ENCODE results near the gene VAMP1. TPM values are rescaled to one million over a fixed set of nuclear protein-coding genes. Genes with fewer than 3 reads are reported as not detected.
A peak's percentile ranks its signal among the peaks of the same experiment; 100 is the strongest.

VAMP1 gene
- total RNA-seq, 2 donors from 2014 or later: 2.9 to 5.9 TPM

DNA sequence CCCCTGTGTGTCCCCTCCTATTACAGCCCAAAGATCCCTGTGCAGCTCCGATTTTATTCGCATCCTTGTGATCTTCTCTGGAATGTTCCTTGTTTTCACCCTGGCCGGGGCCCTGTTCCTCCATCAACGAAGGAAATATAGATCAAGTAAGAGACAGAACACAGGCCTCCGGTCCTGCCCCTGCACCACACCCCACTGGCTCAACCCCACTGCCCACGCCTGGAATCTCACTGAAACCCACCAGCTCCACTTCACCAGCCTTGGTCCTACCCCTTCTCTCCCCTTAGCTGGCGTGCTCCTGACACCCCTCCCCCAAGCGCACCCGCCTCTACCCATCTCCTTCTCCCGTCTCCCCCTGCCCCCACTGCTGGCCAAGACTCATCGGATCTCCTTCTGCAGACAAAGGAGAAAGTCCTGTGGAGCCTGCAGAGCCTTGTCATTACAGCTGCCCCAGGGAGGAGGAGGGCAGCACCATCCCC lies 19.6 kb downstream of the VAMP1 start:
- WGBS, 2 donors: 23 to 24% methylated on average over 11 of the region's 11 CpGs
- Histone ChIP-seq H3K4me3 (peak overlapping the region; percentile 24 to 49), H3K27me3 (no peaks in the 10 kb centered on the region), H3K9me3 (no peaks in the 10 kb centered on the region), H3K4me1 (peaks cover 28% of the 10 kb centered on the region), H3K36me3 (replicated peaks in 1 of 2; ENCODE audit: insufficient read depth in 1 of 2, low read depth in 2 of 2) (peaks cover 0 to 3% of the 10 kb centered on the region in 2 donors), H3K27ac (peak overlapping the region; percentile 92 to 96 (median 94))
- ATAC-seq (no peak), DNase-seq (peak in 2 of 4 donors; percentile 24 to 28)
- intact Hi-C loops (cut with DNase I): no loop called here
- TF ChIP-seq POLR2A (IDR thresholded peaks at IDR 0.05) (no peak), CTCF (IDR thresholded peaks at IDR 0.05) (no peak)

GRCh38 chr12:6450091-6450868 lies 20.2 kb downstream of the VAMP1 start:
- no peak for DNase-seq
- Histone ChIP-seq H3K9me3 (no peaks in the 10 kb centered on the region), H3K27me3 (no peaks in the 10 kb centered on the region), H3K27ac (peak overlapping the region in 1 of 4 donors; percentile 96), H3K4me3 (no peak overlapping the region), H3K36me3 (replicated peaks in 1 of 2; ENCODE audit: insufficient read depth in 1 of 2, low read depth in 2 of 2) (peaks cover 0 to 3% of the 10 kb centered on the region in 2 donors), H3K4me1 (peaks cover 28% of the 10 kb centered on the region)
- WGBS, 2 donors: 79 to 80% methylated on average over 16 of the region's 16 CpGs
- TF ChIP-seq CTCF (IDR thresholded peaks at IDR 0.05): no peak
- TF ChIP-seq POLR2A (IDR thresholded peaks at IDR 0.05): no peak
- ATAC-seq: no peak
- intact Hi-C loops (cut with DNase I): no loop called here

DNA sequence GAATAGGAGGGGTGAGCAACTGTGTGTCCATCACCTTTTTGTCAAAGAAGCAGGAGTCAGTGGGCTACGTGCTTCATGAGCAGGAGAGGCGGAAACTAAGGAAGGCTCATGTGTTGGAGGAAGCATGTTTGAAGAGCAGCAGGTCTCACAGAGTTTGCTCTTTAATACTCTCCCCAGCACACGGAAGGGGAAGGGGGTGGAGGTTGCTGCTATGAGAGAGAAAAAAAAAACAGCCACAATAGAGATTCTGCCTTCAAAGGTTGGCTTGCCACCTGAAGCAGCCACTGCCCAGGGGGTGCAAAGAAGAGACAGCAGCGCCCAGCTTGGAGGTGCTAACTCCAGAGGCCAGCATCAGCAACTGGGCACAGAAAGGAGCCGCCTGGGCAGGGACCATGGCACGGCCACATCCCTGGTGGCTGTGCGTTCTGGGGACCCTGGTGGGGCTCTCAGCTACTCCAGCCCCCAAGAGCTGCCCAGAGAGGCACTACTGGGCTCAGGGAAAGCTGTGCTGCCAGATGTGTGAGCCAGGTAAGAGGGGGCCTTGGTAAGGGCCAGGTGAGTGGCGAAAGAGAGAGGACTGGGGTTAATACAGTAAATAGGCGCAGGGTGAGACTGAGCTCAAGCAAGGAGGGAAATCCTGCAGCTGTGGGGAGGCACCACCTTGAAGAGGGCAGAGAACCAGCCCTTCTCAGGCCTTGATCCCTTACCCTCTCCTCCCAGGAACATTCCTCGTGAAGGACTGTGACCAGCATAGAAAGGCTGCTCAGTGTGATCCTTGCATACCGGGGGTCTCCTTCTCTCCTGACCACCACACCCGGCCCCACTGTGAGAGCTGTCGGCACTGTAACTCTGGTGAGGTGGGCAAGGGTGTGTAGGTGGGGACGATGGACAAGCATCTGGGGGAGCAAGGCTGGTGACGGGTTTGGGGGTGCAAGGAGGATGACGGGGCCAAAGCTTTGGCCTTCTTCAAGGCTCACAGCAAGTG lies 25.5 kb downstream of the VAMP1 start, which contains the start of gene CD27:
CD27 (plus strand) TSS at position 252 of the 985 bp plus-strand sequence; CDS start at position 393, 141 bp downstream.
- H3K27ac ChIP-seq: no peak within 1 kb of the TSS
- H3K4me3 ChIP-seq: no peak within 1 kb of the TSS
- intact Hi-C loops (cut with DNase I): no loop called here
- no peak for ATAC-seq
- H3K4me1 ChIP-seq: peaks cover 1% of the 10 kb centered on the region
- no peaks in the 10 kb centered on the region for H3K27me3 ChIP-seq
- no peaks in the 10 kb centered on the region for H3K36me3 ChIP-seq (replicated peaks in 1 of 2; ENCODE audit: insufficient read depth in 1 of 2, low read depth in 2 of 2)
- no peak for DNase-seq
- TF ChIP-seq CTCF (IDR thresholded peaks at IDR 0.05) (no peak), POLR2A (IDR thresholded peaks at IDR 0.05) (no peak)
- WGBS, 2 donors: 82 to 85% methylated on average over 16 of the region's 16 CpGs
- no peaks in the 10 kb centered on the region for H3K9me3 ChIP-seq

GRCh38 chr12:6444031-6444430 lies 26.4 kb downstream of the VAMP1 start:
- Histone ChIP-seq H3K36me3 (replicated peaks in 1 of 2; ENCODE audit: insufficient read depth in 1 of 2, low read depth in 2 of 2) (no peaks in the 10 kb centered on the region), H3K4me1 (no peaks in the 10 kb centered on the region), H3K27ac (no peak overlapping the region), H3K4me3 (no peak overlapping the region), H3K27me3 (no peaks in the 10 kb centered on the region), H3K9me3 (no peaks in the 10 kb centered on the region)
- 74% methylated on average over 4 of the region's 4 CpGs for WGBS, 2 donors
- intact Hi-C loops (cut with DNase I): no loop called here
- no peak for DNase-seq
- ATAC-seq: no peak
- TF ChIP-seq CTCF (IDR thresholded peaks at IDR 0.05): no peak
- no peak for TF ChIP-seq POLR2A (IDR thresholded peaks at IDR 0.05)

Measured in body of pancreas (tissue), 4 donors.